ENCODE data around the gene ACOX3.

Gene ACOX3

DNA sequence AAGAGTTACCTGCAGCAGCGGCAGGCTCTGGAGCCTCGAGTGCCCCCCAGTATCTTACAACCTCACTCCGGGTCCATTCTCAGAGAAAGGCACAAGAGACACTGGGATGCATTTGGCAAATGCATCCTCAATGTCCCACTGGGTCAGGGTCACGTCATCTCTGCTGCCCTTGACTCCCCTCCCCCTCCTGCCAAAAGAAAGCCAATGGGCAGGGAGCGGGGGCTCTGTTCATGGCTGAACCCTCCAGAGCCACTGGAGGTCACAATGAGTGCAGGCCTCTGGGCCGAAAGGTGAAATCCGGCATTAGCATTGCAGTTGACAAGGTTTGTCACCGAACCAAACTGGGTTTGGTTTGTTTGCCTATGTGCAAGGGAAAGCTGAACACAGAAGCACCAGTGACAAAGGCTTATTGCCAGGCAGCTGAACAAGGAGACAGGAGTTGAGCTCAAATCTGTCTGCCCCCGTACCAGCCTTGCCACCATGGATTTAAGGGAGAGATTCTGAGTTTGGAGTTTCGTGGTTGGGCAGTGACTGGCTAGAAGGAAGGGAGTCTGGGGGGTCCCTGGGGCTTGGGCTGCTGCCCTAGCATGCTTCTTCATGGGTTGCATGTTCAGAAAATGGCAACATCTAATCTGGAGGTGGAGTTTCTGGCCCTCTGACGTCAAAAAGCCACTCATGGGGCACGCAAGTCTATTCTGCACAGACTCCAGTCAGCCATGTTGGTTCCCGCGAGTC, 106.6 kb downstream of the ACOX3 start:
- TF ChIP-seq POLR2A (IDR thresholded peaks at IDR 0.05; ENCODE audit: low read length) (no peak), GATA1 (IDR thresholded peaks at IDR 0.05; ENCODE audit: low read depth, low read length) (no peak)
- DNase-seq = no peak

DNA sequence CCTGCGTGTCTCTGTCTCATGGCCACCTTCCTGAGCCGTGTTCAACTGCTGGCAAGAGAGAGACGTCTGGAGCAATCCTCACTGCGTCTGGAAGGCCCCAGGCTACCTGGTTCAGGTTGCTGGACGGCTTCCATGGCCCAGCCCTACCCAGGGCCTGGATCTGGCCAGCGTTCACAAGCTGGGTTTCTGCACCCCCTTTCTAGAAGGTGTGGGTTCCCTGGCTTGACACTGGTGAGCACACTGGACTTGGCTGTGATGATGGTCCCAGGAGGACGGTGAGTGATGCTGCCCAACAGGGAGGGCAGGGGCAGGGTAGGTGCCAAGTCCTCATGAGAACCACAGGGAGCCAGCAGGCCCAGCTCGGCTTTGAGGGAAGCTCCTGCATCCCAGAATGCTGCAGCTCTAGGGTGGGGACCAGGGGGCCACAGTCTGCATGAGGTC, 107.6 kb downstream of the ACOX3 start:
- TF ChIP-seq POLR2A (IDR thresholded peaks at IDR 0.05; ENCODE audit: low read length) = no peak
- no peak for TF ChIP-seq GATA1 (IDR thresholded peaks at IDR 0.05; ENCODE audit: low read depth, low read length)
- no peak for DNase-seq

DNA sequence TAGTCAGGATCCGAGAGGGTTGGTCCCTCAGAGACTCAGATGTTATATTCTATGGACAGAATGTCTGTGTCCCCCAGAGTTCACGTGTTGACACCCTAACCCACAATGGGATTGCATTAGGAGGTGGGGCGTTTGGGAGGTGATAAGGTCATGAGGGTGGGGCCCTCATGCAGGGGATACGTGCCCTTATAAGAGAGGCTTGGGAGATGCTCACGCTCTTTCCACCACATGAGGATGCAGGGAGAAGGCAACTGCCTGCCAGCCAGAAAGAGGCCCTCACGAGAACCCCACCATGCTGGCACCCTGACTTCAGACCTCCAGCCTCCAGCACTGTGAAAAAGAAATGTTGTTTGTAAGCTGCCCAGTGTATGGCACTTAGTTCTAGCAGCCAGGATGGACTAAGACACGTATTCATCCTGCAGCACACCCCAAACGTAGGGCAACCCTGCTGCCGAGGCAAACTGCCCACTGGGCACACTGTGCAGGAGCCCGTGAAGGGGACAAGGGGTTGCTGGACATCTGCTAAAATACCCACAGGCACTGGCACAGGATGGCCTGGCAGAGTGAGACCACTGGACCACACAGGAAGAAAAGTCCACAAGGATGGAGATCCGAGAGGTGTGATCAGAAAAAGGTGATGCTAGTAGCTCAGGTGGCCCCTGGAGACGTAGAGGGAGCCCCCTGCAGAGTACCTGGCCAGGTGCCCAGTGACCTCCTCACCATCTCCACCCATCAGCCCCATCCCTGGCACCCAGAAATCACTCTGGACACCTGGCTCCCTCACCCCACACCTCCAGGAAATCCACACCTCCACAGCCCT, 108.3 kb downstream of the ACOX3 start:
- no peak for DNase-seq
- TF ChIP-seq GATA1 (IDR thresholded peaks at IDR 0.05; ENCODE audit: low read depth, low read length) (no peak), POLR2A (IDR thresholded peaks at IDR 0.05; ENCODE audit: low read length) (no peak)

DNA sequence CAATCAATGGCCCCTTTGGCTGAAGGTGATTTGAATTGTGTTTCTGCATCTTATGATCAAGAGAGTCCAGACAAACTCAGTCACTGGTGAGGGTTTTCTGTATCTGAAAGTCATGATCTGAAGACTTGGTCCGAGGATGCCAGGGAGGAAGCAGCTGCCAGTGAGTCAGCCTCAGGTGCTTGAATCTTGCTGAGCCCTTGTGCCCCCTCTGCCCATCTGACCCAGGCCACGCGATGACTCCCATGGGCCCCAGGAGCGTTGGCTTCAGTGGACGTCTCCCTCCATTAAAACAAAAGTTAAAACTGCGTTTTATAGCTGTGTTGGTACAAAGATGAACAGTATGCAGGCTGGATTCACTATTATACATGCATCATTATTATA, 109.0 kb downstream of the ACOX3 start:
- TF ChIP-seq GATA1 (IDR thresholded peaks at IDR 0.05; ENCODE audit: low read depth, low read length) = no peak
- no peak for TF ChIP-seq POLR2A (IDR thresholded peaks at IDR 0.05; ENCODE audit: low read length)
- DNase-seq = no peak

- DNase-seq = no peak
- TF ChIP-seq GATA1 (IDR thresholded peaks at IDR 0.05; ENCODE audit: low read depth, low read length) (no peak), POLR2A (IDR thresholded peaks at IDR 0.05; ENCODE audit: low read length) (no peak)
Measured at GRCh38 chr4:8330821-8331574, 109.5 kb downstream of the ACOX3 start.

DNA sequence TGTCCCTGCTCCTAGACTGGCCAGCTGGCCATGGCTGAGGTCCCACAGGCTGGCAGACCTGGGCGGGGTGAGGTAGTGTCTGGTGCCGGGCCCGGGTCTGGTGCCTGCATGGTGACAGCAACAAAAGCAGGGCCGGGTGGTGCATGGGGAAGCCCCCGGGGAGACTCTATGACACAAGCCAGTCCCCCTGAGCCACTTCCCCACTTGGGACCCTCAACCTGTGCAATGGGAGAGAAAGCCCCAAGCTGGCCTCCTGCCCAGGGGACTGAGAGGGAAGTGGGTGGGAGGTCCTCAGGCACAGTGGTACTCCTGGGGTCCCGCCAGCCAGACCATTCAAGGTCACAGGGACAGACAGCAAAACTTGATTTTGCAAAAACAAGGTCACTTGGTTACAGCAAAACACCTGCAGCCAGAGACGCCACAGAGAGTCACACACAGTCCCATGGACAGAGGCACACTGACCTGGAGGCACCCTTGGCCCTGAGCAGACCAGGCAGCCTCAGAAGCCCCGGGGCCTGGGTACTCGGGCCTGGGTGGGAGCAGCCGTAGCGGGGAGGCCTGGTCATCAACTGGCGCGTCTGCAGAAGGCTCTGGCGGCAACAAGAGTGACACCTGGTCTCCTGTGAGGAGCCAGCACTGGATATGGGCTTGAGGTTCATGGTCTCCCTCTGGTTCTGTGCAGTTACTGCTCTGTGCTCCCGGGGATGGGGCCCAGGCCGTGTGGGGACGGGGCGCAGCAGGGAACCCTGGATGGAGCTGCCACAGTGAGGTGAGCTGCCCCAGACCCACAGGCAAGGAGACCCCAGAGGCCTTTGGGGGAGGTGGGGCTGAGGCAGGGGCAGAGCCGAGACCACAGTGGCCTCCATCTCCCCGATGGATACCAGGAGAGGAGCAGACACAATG, 110.4 kb downstream of the ACOX3 start:
- no peak for DNase-seq
- no peak for TF ChIP-seq POLR2A (IDR thresholded peaks at IDR 0.05; ENCODE audit: low read length)

DNA sequence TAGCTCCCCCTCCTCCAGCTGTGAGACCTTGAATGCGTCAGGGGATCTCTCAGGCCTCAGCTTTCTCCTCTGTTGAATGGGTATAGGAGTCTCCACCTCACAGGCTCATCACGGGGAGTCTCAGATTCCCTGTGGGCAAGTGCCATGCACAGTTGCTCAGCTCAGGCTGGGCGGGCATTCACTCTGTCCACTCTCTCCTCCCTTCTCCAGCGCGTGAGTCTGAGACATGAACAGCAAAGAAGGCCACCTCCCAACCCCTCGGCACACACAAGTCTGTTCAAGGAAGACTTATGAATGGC, 111.0 kb downstream of the ACOX3 start:
- no peak for DNase-seq
- TF ChIP-seq POLR2A (IDR thresholded peaks at IDR 0.05; ENCODE audit: low read length) = no peak
- no peak for TF ChIP-seq GATA1 (IDR thresholded peaks at IDR 0.05; ENCODE audit: low read depth, low read length)

DNA sequence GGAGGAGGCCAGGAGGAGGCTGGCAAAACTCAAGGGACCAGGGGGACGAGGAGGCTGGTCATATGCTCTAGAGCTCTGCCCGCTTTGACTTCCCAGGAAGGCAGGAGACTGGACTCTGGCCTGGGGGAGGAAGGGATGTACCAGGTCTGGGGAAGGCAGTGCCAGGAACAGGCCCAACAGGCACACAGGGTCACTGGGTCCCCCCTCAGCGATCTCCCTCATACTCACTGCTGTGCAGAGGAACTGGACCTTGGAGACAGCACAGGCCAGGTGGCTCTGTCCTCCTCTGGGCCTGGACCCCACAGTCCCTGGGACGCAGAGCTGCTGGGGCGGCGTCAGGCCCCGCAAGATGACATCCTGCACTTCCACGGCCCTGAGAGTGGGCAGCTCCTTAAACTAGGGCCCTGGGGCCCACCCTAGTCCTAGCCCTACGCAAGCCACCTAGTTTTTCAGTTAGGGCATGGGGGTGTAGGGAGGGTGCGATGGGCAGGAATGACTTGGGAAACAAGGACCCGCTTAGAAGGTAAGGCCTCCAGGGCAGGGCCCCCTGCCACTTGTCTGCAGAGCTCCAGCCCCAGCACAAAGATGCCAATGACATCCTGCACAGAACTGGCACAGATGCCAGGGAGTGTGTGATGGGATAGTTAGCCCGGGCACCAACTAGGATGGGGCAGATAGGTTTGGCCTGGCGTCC, 111.5 kb downstream of the ACOX3 start:
- DNase-seq = no peak
- TF ChIP-seq GATA1 (IDR thresholded peaks at IDR 0.05; ENCODE audit: low read depth, low read length) (no peak), POLR2A (IDR thresholded peaks at IDR 0.05; ENCODE audit: low read length) (no peak)

GRCh38 chr4:8328456-8328855, 112.1 kb downstream of the ACOX3 start:
- DNase-seq = no peak
- no peak for TF ChIP-seq GATA1 (IDR thresholded peaks at IDR 0.05; ENCODE audit: low read depth, low read length)
- no peak for TF ChIP-seq POLR2A (IDR thresholded peaks at IDR 0.05; ENCODE audit: low read length)

DNA sequence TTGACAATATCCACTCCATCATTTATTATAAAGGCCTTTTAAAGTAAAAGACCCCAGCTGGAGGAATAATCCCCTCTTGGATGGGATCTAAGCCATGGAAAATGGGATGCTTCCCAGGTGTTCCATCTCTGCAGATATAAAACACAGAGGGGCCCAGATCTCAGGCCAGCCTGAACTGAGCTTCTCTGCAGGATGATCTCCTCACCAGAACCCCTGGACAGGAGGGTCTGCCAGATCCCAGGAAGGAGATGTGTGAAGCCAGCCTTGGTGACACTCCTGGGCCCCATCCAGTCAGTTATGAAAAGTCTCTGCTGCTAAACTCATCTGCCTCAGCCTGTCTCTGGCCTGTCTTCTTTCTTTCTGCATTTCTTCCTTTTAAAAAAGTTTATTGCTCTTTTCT, 114.3 kb downstream of the ACOX3 start:
- DNase-seq = no peak
- no peak for TF ChIP-seq GATA1 (IDR thresholded peaks at IDR 0.05; ENCODE audit: low read depth, low read length)
- TF ChIP-seq POLR2A (IDR thresholded peaks at IDR 0.05; ENCODE audit: low read length) = no peak

DNA sequence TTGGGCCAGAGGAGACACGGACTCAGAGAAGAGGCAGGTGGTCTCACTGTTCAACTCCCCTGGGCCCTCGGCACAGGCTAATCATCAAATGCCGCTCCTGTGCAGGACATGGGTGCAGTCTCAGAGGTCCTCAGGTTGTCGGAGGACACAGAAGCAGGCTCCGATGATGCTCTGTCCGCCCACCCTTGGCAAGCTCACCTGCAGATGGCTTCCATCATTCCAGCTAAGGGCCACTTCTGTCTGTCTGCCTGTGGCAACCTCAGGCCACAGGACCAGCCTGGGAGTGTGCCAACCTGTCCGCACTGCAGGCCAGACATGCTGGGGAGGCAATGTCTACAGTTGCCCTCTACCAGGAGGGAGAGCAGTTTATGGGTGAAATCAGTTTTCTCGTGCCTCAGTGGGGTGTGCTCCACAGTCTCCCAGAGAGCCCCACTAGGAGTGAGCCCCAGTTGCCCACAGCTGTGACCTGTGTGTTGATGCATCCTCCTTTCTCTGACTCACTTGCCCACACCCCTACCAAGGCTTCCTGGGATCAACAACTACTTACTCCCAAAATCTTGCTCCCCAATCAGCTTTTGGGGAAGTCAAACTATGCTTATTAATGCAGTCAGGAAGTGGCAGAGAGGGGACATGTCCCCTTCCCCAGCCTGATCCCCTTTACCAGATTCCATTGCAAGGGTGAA, 115.1 kb downstream of the ACOX3 start:
- no peak for DNase-seq
- TF ChIP-seq GATA1 (IDR thresholded peaks at IDR 0.05; ENCODE audit: low read depth, low read length) = no peak
- TF ChIP-seq POLR2A (IDR thresholded peaks at IDR 0.05; ENCODE audit: low read length) = no peak

- DNase-seq = no peak
- no peak for TF ChIP-seq GATA1 (IDR thresholded peaks at IDR 0.05; ENCODE audit: low read depth, low read length)
- no peak for TF ChIP-seq POLR2A (IDR thresholded peaks at IDR 0.05; ENCODE audit: low read length)
Measured at GRCh38 chr4:8324640-8325239, 115.8 kb downstream of the ACOX3 start.

All from erythroblast (primary cell).